Fibroblast of skin of left quadriceps (primary cell): ENCODE measurements around the gene FPR1.
"Not testable (repeated sequence)": the region's sequence is repeated elsewhere in the genome, so short reads cannot be mapped to it uniquely, and the experiment has no call there.

ENCODE experiments used
- DNase-seq, 2 experiments: peaks; one replicate each; pipeline ENCODE4 v3.0.0-alpha.2; 2013; ENCODE audit warnings: low read depth in 2 of 2

FPR1 gene

DNA sequence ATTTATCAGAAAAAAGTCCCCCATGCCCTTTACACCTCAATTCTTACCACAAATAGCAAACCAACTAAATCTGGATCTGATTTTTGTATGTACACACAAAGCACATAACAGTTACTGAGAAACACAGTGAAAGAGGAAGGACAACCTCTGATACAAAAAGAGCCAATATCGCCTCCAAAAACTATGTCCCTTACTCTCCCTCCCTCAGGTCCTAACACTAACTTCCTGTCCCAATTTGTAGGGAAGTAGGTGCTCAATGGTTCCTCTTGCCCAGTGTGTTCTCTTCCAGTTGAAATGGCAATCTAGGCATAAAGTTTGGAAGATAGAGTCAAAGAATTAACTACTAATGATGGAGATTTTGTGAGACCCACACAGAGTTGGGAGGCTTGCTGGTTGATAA is 27.5 kb upstream of the FPR1 start:
- DNase-seq, result no peak

DNA sequence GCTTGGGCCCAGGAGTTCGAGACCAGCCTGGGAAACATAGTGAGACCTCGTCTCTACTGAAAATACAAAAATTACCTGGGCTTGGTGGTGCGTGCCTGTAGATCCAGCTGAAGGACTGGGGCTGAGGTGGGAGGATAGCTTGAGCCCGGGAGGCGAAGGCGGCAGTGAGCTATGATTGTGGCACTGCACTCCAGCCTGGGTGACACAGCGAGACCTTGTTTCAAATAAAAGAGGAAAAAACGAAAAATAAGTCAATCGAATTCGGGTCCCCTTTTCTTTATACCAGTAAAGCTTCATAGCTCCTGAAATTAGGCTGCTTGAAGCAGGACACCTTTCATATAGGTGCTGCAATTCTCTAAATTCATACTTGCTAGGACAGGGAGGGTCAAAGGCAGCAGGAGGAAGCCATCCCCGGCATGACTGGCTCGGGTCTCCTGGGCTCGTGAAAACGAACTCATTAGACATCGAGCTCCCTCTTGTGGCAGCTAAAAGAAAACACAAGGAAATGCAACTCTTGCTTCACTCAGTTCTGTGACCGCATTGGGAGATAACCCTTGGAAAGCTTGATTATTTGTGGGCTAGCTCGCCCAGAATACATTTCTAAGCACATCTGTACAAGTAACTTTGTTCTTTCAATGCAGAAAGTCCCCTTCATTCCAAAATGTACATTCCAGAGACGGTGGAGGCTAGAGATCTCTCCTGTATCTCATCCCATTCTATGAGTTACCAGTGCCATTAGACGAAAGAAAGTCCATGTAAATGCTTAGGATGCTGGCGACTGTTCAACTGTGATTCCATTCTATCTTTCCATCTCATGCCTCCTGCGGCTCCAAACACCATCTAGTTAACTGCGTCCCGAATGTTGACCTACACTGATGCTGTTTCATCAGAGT is 26.1 kb upstream of the FPR1 start:
- peak; percentile 53 to 55 for DNase-seq

- DNase-seq, result not testable (repeated sequence)
Measured at GRCh38 chr19:51776561-51776960, 24.9 kb upstream of the FPR1 start.

DNA sequence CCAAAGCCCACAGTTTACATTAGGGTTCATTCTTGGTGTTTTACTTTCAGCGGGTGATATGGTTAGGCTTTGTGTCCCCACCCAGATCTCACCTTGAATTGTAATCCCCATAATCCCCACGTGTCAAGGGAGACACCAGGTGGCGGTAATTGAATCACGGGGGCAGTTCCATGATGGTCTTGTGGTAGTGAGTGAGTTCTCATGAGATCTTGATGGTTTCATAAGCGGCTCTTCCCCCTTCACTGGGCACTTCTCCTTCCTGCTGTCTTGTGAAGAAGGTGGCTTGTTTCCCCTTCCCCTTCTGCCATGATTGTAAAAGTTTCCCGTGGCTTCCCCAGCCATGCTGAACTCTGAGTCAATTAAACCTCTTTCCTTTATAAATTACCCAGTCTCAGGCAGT is 21.3 kb upstream of the FPR1 start:
- DNase-seq, result no peak

- no peak for DNase-seq
Measured at GRCh38 chr19:51771376-51772130, 19.9 kb upstream of the FPR1 start.

DNA sequence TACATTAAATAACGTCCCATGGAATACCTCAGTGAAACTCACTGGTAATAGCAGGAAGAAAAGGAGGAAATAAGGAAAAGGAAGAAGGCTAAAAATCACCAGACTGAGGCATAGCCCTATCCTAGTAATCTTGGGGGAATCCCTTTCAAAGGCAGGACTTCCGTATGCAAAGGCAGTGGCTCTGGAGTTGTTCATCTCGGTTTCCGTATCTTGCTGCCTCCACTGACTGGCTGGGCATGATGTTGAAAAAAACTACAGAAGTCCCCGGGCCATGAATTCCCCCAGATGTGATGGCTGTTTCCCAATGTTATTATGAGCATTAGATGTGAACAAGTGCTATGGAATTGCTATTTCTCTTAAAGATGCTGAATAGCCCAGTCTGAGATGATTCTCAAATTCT is 14.8 kb upstream of the FPR1 start:
- no peak for DNase-seq

GRCh38 chr19:51765086-51765485 is 13.4 kb upstream of the FPR1 start:
- no peak for DNase-seq

DNA sequence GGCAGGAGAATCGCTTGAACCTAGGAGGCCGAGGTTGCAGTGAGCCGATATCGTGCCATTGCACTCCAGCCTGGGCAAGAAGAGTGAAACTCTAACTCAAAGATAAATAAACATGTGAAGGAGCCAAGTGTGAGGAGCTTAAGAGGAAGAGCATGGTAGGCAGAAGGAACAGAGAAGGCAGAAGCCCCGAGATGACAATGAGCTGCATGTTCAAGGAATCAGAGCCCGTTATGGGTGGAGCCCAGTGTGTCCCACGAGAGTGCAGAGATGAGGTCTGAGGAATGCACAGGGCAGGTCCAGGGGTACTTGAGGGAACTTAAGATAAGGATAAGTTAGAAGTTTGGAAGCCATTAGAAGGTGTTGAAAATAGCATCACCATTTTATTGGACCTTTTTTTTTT is 10.0 kb upstream of the FPR1 start:
- no peak for DNase-seq

DNA sequence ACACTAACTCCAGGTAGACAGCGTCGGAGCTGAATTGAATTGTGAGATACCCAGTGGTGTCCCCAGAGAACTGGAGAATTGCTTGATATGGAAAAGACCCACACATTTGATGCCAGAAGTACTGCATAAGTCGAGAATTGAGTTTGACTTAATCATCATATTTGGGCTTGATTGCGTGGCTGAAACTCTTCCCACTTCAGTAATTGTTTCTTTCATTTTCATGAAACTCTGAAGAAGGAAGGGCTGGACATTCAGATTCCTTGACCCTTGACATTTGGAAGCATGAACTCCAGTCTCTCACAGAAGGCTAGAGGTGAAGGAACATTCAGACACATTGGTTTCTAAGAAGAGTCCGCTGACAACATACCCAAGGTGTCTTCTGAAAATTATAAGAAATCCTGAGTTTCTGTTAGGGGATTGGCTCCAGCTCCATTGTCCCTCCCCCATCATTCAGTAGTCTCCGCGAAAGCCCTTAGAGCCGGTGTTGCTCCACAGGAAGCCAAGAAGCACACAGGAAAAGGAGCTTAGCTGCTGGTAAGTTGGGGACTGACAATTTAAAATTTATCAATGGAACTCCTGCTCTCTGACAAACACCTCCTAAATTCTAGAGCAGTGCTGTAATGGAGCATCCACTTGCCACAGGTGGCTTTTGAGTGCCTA is 9.1 kb upstream of the FPR1 start, which contains the start of gene FPR2:
Gene FPR2, plus strand, starts transcription at position 484 of the 660 bp plus-strand sequence. CDS start 7,479 bp downstream, outside the sequence.
- DNase-seq, result no peak

DNA sequence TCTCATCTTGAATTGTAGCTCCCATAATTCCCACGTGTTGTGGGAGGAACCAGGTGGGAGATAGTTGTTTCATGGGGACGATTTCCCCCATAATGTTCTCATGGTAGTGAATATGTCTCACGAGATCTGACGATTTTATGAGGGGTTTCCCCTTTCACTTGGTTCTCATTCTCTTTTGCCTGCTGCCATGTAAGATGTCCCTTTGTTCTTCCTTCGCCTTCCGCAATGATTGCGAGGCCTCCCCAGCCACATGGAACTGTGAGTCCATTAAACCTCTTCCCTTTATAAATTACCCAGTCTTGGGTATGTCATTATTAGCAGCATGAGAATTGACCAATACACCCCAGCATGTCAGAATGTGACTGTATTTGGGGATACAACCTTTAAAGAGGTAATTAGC is 3.9 kb upstream of the FPR1 start:
- no peak for DNase-seq

GRCh38 chr19:51754770-51755169 is 3.1 kb upstream of the FPR1 start:
- no peak for DNase-seq

DNA sequence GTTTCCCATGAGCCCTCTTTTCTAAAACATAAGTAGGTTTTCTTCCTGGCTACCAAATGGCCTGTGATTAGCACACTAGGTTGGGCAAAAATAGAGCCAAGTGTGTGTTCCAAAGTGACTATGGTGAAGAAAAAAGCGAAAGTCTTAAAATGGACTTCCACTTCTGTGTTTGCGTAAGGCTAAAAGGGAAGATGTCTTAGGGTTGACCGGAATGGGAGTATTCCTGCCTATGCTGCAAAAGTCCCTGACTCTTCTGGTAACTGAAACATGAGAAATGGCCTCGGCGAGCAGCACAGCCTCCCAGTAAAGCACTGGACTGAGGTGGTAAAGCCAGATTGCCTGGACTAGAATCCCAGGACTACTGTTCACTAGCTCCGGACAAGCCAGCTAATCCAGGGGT is 2.4 kb upstream of the FPR1 start:
- no peak for DNase-seq

- no peak for DNase-seq
Measured at GRCh38 chr19:51750400-51751094, 1.1 kb downstream of the FPR1 start.

GRCh38 chr19:51749979-51750378 is 1.7 kb downstream of the FPR1 start:
- DNase-seq, result no peak

DNA sequence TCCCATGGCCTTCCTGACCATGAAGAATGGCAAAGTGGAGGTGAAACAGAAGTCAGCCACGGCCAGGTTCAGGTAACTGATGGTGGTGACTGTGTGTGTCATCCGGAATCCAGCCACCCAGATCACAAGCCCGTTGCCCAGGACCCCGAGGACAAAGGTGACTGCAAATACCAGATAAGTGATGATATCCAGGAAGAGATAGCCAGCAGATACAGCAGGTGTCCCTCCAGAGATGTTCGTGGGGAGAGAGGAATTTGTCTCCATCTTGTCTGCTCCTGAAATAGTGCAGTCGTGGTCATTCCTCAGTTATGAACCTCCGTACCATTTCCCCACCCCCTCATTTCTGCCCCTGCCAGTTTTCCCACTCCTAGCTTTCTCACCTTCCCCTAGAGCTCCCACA is 4.9 kb downstream of the FPR1 start:
- no peak for DNase-seq

- no peak for DNase-seq
Measured at GRCh38 chr19:51743405-51743804, 8.3 kb downstream of the FPR1 start.

GRCh38 chr19:51742789-51743188 is 8.9 kb downstream of the FPR1 start:
- peak; percentile 56 to 61 for DNase-seq

DNA sequence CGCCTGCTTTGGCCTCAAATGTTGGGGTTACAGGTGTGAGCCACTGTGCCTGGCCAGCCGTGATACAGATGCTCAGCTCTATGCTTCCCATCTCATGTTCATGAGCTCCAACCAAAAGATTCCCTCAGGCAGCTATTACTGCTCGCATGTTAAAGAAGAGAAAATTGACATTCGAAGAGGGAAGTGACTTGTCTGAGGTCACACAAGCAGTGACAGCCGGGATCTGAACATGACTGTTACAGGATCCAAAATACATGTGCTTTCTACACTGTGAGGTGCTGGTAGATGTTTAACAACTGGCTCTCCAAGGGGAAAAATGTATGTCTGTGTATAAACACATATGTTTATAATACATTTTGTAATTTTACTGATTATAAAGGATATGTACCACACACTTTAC is 11.3 kb downstream of the FPR1 start:
- DNase-seq, result no peak

DNA sequence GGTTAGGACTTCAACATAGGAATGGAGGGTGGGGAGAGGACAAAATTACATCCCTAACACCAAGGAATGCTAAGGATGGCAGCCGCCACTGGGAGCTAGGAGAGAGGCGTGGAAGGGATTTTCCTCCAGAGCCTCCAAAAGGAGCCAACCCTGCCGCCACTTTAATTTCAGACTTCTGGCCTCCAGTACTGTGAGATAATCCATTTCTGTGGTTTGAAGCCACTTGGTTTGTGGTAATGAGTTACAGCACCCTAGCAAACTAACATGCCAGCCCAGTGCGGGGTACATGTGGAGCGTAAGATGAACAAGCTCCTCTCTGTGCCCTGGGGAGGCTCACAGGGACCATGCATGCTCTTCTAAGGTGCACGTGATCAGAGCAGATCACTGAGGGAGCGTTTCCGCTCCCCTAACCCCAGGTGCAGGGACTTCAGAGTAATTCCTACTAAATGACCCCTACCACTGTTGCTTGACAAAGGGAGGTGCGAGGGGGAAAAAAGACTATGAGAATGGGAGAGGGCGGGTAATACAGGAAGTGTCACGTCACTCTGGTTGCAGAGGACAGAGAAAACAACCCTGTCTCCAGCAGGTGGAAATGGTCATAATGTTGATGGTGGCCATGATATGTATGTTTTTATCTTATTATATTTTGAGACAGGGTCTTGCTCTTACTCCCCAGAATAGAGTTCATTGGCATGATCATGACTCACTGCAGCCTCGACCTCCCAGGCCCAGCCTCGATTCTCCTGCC is 12.0 kb downstream of the FPR1 start:
- no peak for DNase-seq

GRCh38 chr19:51738523-51738922 is 13.2 kb downstream of the FPR1 start:
- not testable (repeated sequence) for DNase-seq

DNA sequence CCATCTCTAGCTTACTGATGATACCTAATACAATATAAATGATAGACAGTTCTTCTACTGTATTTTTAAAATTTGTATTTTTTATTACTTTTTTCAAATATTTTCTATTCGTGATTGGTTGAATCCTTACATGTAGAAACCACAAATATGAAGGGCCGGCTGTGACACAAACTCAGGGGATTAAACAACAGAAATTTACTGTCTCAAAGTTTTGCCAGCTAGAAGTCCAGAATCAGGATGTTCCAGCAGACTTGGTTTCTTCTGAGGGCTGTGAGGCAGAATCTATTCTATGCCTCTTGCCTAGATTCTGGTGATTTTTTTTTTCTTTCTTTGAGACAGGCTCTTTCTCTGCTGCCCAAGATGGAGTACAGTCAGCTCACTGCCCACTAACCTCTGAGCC is 13.8 kb downstream of the FPR1 start:
- DNase-seq, result no peak
